Naive thymus-derived CD8-positive, alpha-beta T cell (primary cell): ENCODE results near the gene TRAF7. TPM values are rescaled to one million over a fixed set of nuclear protein-coding genes. Genes with fewer than 3 reads are reported as not detected.
A peak's percentile ranks its signal among the peaks of the same experiment; 100 is the strongest.

Experiments used
- ATAC-seq, 2 donors: fragments of 150-1000 bp; cut with Tn5 transposase in 1 of 2; sonication (Bioruptor Pico), chemical (Tn5 transposase) in 1 of 2; 1 replicate in 1 of 2; 2 replicates in 1 of 2; pipeline ENCODE4 v1.10.0; 2021; ENCODE audit warnings: mild to moderate bottlenecking in 2 of 2, moderate library complexity in 2 of 2
- POLR2A ChIA-PET: fragments of 350-600 bp; sonication (Branson Sonifier 250); formaldehyde crosslinking; loops from one replicate; lab custom pipeline; 2021; ENCODE audit warnings: antibody characterized with exemption; lab: Charles Lee
- DNase-seq, 10 donors: peaks; one replicate each; pipeline versions ENCODE4 v3.0.0 to v3.0.0-alpha.2; 2020 to 2022
- H3K27ac Mint-ChIP-seq, 10 donors: one replicate each; pipeline ENCODE4 v1.8.0; 2020 to 2022; ENCODE audit warnings: mild to moderate bottlenecking in 10 of 10, mixed read lengths in 10 of 10, moderate library complexity in 4 of 10, inconsistent platforms in 1 of 10
- H3K27me3 Mint-ChIP-seq, 5 donors: one replicate each; pipeline ENCODE4 v1.8.0; 2021 to 2022; ENCODE audit warnings: mixed read lengths in 5 of 5
- H3K36me3 Mint-ChIP-seq, 3 donors: one replicate each; pipeline ENCODE4 v1.8.0; 2020 to 2022; ENCODE audit warnings: mixed read lengths in 3 of 3, mild to moderate bottlenecking in 2 of 3, inconsistent platforms in 1 of 3
- H3K4me1 Mint-ChIP-seq, 4 donors: one replicate each; pipeline ENCODE4 v1.8.0; 2021 to 2022; ENCODE audit warnings: mixed read lengths in 4 of 4
- H3K4me3 Mint-ChIP-seq, 10 donors: one replicate each; pipeline ENCODE4 v1.8.0; 2020 to 2022; ENCODE audit warnings: mild to moderate bottlenecking in 10 of 10, mixed read lengths in 10 of 10, moderate library complexity in 6 of 10, inconsistent platforms in 1 of 10
- H3K9me3 Mint-ChIP-seq, 9 donors: one replicate each; pipeline ENCODE4 v1.8.0; 2020 to 2022; ENCODE audit warnings: mixed read lengths in 9 of 9, mild to moderate bottlenecking in 3 of 9, inconsistent platforms in 1 of 9, moderate library complexity in 1 of 9
- polyA plus RNA-seq, 3 donors: library from polyadenylated mRNA; unstranded; fragments of 300-500 nt; fragmentation: Illumina TruSeq; gene quantifications; one replicate each; pipeline ENCODE4 v1.2.3, GENCODE V29; 2021
- total RNA-seq, 8 experiments: library from RNA in 2 of 8; stranded (reverse) in 2 of 8; gene quantifications; one replicate each; pipeline ENCODE4 v1.2.3 and lab custom pipeline; 2021 to 2026

Gene TRAF7
- total and polyA plus RNA-seq, 5 experiments from 2014 or later, result 3.5 to 39.5 (median 8.8) TPM

DNA sequence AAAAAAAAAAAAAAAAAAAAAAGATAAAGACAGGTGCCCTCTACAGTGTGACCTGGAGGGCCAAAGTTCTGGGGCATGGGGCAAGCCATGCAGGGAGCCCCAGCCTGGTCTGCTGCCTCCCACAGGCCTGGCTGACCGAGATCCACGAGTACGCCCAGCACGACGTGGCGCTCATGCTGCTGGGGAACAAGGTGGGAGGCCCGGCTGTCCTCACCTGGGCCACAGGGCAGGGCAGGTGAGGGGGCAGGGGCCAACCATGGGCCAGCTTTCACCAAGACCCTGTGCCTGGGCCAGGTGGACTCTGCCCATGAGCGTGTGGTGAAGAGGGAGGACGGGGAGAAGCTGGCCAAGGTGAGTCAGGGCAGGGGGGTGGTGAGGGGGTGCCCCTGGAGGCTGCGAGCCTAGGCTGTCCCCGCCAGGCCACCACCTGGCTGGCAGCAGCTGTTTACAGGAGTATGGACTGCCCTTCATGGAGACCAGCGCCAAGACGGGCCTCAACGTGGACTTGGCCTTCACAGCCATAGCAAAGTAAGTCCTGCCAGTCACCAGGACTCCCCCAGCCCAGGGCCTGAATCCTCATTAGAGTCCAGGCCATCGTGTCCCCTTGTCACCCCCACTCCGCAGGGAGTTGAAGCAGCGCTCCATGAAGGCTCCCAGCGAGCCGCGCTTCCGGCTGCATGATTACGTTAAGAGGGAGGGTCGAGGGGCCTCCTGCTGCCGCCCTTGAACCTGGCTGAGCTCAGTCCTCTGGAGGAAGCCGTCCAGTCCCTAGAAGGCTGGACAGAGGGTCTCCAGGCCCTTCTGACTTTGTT, 2.7 kb upstream of the TRAF7 start:
- peaks cover 16 to 69% (median 64%) of the 10 kb centered on the region in 4 donors for H3K4me1 Mint-ChIP-seq
- H3K27ac Mint-ChIP-seq, result peak overlapping the region; percentile 48 to 98 (median 87)
- no peaks in the 10 kb centered on the region for H3K9me3 Mint-ChIP-seq
- no peaks in the 10 kb centered on the region for H3K27me3 Mint-ChIP-seq
- DNase-seq (no peak), ATAC-seq (no peak)
- peaks cover 0 to 15% (median 4%) of the 10 kb centered on the region in 3 donors for H3K36me3 Mint-ChIP-seq
- peak overlapping the region; percentile 84 to 95 (median 88) for H3K4me3 Mint-ChIP-seq
- POLR2A ChIA-PET, result interaction anchor here (0.6 to 6.0 kb wide), 14 partner anchors 13 to 348 kb away, joined by 3 to 44 read pairs (median 5); partner anchors contain the start of genes NDUFB10, NPW, NTHL1 and PKD1

DNA sequence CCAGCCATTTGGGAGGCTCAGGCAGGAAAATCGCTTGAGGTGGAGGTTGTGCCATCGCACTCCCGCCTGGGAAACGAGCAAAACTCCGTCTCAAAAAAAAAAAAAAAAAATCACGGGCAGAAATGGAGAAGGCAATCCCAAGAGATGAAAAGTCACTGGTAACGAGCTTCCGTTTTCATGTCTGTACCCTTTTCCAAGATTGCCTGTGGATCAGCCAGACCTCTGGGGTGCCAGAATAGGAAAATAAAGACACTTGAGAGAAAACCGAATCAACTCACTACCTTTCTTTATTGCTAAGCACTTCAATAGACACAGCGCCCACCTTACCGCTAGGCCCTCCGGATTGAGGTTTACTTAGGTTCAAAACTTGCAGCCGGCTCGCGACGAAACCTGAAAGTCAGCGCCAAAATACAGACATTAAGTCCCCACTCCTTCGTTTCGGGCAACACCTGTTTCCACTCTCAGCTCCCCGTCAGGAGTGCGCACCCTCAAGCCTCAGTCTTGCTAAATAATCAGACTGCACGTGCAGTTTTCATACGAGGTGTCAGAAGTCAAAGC, 970 bp upstream of the TRAF7 start:
- POLR2A ChIA-PET, result interaction anchor here (0.6 to 6.0 kb wide), 52 partner anchors 8 to 1459 kb away, joined by 3 to 48 read pairs (median 6); partner anchors contain the start of genes ATP6V0C, CCNF, E4F1 and ECI1
- Mint-ChIP-seq H3K36me3 (peaks cover 0 to 15% (median 4%) of the 10 kb centered on the region in 3 donors), H3K4me3 (peak overlapping the region; percentile 84 to 95 (median 88)), H3K27ac (peak overlapping the region; percentile 55 to 98 (median 90)), H3K4me1 (peaks cover 22 to 77% (median 73%) of the 10 kb centered on the region in 4 donors), H3K27me3 (no peaks in the 10 kb centered on the region), H3K9me3 (no peaks in the 10 kb centered on the region)
- DNase-seq, result peak in 3 of 10 donors; percentile 23 to 35 (median 25)
- no peak for ATAC-seq

DNA sequence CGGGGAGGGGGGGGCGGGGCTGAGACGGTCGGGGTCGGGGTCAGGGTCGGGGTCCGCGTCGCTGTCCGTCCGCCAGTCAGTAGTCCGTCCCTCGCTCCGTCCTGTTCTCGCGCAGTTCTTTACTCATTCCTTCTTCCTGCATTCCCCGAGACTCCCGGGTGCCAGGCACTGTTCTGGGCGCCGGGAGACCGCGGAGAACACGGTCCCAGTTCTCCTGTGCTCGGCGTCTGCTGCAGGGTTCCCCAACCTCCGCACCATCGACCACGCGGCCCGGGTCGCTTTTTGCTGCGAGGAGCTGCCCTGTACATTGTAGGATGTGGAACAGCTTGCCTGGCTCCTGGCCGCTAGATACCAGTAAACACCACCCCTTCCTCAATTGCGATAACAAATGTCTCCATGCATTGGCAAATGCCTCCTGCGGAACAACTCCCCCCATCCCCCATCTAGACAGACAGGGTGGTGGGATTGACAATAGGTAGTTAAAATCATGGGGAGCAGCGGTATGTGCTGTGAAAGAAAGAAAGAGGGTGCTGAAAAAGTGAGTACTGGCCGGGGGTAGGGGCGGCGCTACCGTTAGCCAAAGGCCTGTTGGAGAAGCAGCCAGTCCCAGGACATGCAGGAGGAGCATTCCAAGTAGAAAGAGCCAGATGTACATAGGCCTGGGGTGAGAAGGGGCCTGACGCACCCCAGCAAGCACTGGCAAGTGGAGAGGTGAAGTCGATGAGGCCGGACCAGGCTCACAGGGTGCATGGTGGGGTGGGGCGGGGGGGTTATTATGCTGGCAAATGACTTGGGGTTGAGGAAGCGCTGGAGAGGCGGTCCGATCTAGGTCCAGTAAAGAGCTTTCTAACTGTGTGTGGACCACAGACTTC, 631 bp downstream of the TRAF7 start:
- no peak for ATAC-seq
- Mint-ChIP-seq H3K9me3 (no peaks in the 10 kb centered on the region), H3K36me3 (peaks cover 0 to 13% (median 3%) of the 10 kb centered on the region in 3 donors), H3K4me1 (peaks cover 21 to 67% (median 64%) of the 10 kb centered on the region in 4 donors), H3K4me3 (peak overlapping the region; percentile 87 to 96 (median 94)), H3K27ac (peak overlapping the region; percentile 67 to 95 (median 93)), H3K27me3 (no peaks in the 10 kb centered on the region)
- POLR2A ChIA-PET, result interaction anchor here (0.7 to 6.0 kb wide), 38 partner anchors 10 to 1461 kb away, joined by 3 to 48 read pairs (median 8); partner anchors contain the start of genes AMDHD2, ATP6V0C, CCNF and E4F1
- DNase-seq, result no peak

DNA sequence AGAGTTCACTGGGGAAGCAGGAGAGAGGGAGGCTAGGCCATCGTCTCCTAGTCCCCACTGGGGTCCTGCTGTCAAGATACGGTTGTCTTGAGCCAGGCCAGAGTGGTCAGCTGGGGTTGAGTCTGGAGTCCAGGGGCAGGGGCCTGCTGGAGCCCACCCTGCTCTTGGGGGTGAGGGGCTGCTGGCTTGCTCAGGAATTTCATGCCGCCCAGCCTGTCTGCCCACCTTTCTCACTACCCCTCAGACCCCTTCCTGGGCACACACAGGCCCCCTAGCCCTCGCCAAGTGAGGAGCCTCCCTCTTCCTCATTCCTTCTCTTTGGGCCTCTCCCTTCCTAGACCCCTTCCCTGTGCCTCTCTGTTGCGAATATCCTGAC, 1.3 kb downstream of the TRAF7 start:
- no peak for ATAC-seq
- no peak for DNase-seq
- Mint-ChIP-seq H3K27me3 (no peaks in the 10 kb centered on the region), H3K27ac (peak overlapping the region in 9 of 10 donors; percentile 18 to 95 (median 73)), H3K9me3 (no peaks in the 10 kb centered on the region), H3K36me3 (peaks cover 0 to 9% (median 0%) of the 10 kb centered on the region in 3 donors), H3K4me1 (peaks cover 20 to 62% (median 58%) of the 10 kb centered on the region in 4 donors), H3K4me3 (peak overlapping the region; percentile 87 to 96 (median 94))
- POLR2A ChIA-PET, result interaction anchor here (2.5 to 2.8 kb wide), 2 partner anchors 10 to 192 kb away, joined by 20 to 48 read pairs; partner anchors contain the start of genes RNF151 and RPS2

DNA sequence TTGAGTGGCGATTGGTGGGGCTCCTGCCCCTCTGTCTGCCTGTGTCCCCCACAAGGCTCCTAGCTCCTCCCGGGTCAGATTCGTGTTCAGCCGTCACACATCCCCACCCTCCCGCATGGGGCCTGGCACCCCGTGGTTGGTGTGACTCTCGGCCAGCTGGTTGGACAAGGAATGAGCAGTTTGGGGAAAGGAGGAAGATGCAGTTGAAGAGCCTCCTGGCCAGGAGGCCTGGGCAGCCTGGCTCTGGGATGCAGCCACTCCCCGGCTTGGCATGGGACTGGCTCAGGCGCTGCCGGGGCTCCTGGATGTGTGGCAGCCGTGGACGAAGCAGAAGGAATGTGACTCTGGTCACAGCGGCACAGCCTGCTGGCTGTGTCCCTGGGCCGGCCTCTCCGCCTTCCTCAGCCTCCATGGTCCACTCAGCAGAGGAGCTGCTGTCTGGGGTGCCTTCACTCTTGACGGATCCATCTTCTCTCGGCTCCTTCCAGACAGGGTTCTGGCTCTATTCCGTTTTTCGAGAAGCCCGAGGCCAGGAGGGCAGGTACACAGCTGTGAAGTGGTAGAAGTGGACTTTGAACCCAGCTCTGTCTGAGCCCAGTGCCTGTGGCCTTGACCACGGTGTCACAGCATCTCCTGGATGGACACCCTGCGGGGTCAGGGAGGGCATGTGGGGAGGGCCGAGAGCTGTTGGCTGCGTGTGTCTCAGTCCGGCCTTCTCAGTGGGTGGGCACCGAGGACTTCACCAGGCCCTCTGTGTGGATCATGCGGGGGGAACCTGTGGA, 2.1 kb downstream of the TRAF7 start:
- no peak for DNase-seq
- H3K4me1 Mint-ChIP-seq, result peaks cover 22 to 60% (median 53%) of the 10 kb centered on the region in 4 donors
- H3K4me3 Mint-ChIP-seq, result peak overlapping the region in 8 of 10 donors; percentile 27 to 95 (median 90)
- H3K36me3 Mint-ChIP-seq, result peaks cover 0 to 8% (median 0%) of the 10 kb centered on the region in 3 donors
- H3K27me3 Mint-ChIP-seq, result no peaks in the 10 kb centered on the region
- no peak for ATAC-seq
- H3K9me3 Mint-ChIP-seq, result no peaks in the 10 kb centered on the region
- peak overlapping the region in 4 of 10 donors; percentile 18 to 73 (median 60) for H3K27ac Mint-ChIP-seq
- POLR2A ChIA-PET, result no interaction called here

DNA sequence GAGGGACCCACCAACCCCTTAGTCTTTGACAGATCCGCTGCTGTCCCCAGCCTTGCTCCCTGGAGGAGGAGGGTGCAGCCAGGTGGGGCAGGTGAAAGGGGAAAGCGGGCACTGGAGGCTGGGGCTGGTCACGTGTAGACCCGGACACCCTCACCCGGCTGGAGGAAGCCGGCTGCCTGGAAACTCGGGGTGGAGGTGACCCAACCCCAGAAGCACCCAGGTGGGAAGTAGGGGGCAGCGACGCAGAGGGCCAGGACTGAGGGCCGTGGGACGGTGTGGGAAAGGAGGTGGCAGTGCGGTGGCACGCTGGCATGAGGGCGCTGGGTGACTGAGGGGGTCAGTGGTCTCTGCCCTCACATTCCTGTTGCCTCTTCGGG, 2.7 kb downstream of the TRAF7 start:
- Mint-ChIP-seq H3K4me3 (peak overlapping the region in 1 of 10 donors; percentile 93), H3K27me3 (no peaks in the 10 kb centered on the region), H3K27ac (peak overlapping the region in 1 of 10 donors; percentile 61), H3K9me3 (no peaks in the 10 kb centered on the region), H3K36me3 (peaks cover 0 to 7% (median 0%) of the 10 kb centered on the region in 3 donors), H3K4me1 (peaks cover 22 to 57% (median 48%) of the 10 kb centered on the region in 4 donors)
- POLR2A ChIA-PET, result no interaction called here
- ATAC-seq (no peak), DNase-seq (no peak)

DNA sequence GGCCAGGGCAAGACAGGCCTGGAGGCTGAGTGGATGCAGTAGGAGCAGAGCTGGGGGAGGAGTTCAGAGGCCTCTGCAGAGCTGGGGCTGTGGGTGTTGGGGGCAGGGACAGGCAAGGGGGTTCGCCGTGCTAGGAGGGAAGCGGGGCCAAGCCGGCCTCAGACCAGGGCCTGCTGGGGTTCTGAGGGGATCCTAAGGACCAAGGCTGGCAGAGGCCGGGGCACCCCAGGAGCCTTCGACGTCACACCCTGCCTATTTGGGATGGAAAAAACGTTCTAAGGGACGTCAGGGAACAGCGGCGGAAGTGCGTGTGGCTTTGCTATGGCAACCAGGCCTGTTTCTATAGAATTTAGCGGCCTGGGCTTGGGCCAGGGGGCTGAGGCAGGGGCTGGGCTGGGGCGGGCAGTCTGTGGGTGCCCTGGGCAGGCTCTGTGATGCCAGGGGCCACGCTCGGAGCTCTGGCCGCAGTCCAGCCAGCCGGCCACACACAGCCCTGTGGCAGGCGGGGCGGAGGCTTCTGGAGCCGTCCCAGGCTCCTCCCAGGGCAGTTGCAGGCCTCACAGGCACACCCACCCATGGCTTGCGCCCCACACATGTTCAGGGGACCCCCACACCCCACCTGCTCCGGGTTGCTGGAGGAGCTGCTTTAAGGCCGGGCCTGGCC, 3.7 kb downstream of the TRAF7 start:
- H3K4me3 Mint-ChIP-seq, result peak overlapping the region in 1 of 10 donors; percentile 70
- peaks cover 20 to 46% (median 37%) of the 10 kb centered on the region in 4 donors for H3K4me1 Mint-ChIP-seq
- H3K27ac Mint-ChIP-seq, result peak overlapping the region in 2 of 10 donors; percentile 19 to 33
- H3K36me3 Mint-ChIP-seq, result peaks cover 0 to 4% (median 0%) of the 10 kb centered on the region in 3 donors
- ATAC-seq (no peak), DNase-seq (no peak)
- POLR2A ChIA-PET, result no interaction called here
- H3K9me3 Mint-ChIP-seq, result no peaks in the 10 kb centered on the region
- no peaks in the 10 kb centered on the region for H3K27me3 Mint-ChIP-seq

DNA sequence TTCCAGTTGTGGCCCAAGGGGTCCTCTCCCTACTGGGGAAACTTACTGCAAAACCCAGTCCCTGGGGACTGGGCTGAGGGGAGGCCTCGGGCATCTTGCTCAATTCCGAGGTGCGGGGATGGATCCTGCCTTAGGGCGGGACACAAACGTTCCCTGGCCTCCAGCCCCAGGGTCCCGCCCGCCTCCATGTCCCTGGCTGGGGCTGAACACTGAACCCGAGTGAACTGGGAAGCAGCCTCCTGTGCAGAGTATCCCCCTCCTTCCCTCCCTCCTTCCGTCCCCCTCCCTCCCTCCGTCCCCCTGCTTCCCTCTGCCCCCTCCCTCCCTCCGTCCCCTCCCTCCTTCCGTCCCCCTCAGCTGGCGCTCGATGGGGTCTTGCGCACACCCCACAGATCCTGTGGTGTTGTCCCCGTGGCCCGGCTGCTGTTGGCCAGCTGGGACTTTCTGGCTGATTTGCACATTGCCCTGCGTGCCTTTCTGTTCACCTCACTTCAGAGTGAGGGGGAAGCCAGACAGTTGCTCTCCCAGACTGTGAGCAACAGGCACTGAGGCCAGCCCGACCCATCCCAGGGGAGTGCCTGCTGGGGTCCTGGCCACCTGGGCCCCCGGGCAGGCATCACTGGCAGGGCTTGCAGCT, 5.5 kb downstream of the TRAF7 start:
- Mint-ChIP-seq H3K36me3 (peaks cover 0 to under 1% (median 0%) of the 10 kb centered on the region in 3 donors), H3K27me3 (no peaks in the 10 kb centered on the region), H3K9me3 (no peaks in the 10 kb centered on the region), H3K4me1 (peaks cover 20 to 34% (median 27%) of the 10 kb centered on the region in 4 donors), H3K27ac (peak overlapping the region in 3 of 10 donors; percentile 29 to 72 (median 33)), H3K4me3 (no peak overlapping the region)
- DNase-seq (no peak), ATAC-seq (no peak)
- POLR2A ChIA-PET, result interaction anchor here (1.0 kb wide), 1 partner anchor 177 kb away, joined by 3 read pairs; the partner anchor contains the start of gene GFER

DNA sequence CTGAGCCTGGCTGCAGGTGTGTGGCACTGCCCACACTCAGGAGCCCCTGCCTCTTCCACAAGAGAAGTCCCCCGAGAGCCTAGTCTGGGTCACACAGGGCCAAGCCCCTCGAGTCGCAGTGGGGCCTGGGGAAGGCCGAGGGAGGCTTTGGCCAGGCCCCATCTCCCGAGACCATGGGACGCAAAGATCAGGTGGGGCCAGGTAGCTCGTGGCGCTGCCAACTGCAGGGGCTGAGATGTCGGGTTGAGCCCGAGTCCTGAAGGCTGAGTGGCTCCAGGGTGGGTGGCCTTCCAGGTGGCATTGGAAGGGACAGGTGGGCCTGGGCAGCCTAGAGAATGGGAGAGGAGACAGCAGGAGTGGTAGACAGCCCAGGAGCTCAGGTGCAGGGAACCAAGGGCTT, 6.3 kb downstream of the TRAF7 start:
- no peaks in the 10 kb centered on the region for H3K27me3 Mint-ChIP-seq
- no peak overlapping the region for H3K4me3 Mint-ChIP-seq
- peaks cover 0 to 3% (median 0%) of the 10 kb centered on the region in 3 donors for H3K36me3 Mint-ChIP-seq
- H3K4me1 Mint-ChIP-seq, result peaks cover 14 to 26% (median 19%) of the 10 kb centered on the region in 4 donors
- DNase-seq (no peak), ATAC-seq (no peak)
- peak overlapping the region in 4 of 10 donors; percentile 36 to 83 (median 58) for H3K27ac Mint-ChIP-seq
- H3K9me3 Mint-ChIP-seq, result no peaks in the 10 kb centered on the region
- POLR2A ChIA-PET, result no interaction called here

DNA sequence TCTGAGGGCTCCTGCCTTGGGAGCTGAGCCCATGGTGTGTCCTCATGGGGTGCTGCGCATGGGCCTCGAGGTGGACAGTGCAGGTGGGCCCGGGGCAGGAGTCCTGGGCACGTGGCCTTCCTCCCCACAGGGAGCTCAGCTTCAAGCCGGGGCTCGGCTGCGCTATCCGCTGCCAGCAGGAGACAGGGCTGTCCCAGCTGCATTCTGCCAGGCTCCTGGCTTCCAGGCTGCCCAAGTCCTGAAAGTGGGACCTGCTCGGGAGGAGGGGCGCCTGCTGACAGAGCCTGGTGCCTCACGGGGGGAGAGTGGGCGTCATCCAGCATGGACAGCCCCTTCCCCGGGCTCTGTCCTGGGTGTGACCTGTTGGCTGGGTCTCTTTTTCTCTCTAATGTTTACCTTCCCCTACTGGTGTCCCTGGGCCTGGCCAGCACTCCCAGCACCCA, 7.1 kb downstream of the TRAF7 start:
- Mint-ChIP-seq H3K36me3 (peaks cover 0 to 3% (median 0%) of the 10 kb centered on the region in 3 donors), H3K27ac (no peak overlapping the region), H3K9me3 (no peaks in the 10 kb centered on the region), H3K4me3 (no peak overlapping the region), H3K27me3 (no peaks in the 10 kb centered on the region), H3K4me1 (peaks cover 8 to 19% (median 12%) of the 10 kb centered on the region in 4 donors)
- POLR2A ChIA-PET, result interaction anchor here (0.6 kb wide), 1 partner anchor 1624 kb away, joined by 3 read pairs; no protein-coding TSS in a partner anchor
- DNase-seq (no peak), ATAC-seq (no peak)
